Loucy (cell line): ENCODE data around the gene NUDT16.

ENCODE experiments used
- EZH2phosphoT487 ChIP-seq: fragments of 200-600 bp; IDR thresholded peaks from 2 replicates; pipeline ENCODE4 v1.6.1; 2018; ENCODE audit warnings: antibody characterized with exemption, mild to moderate bottlenecking, moderate library complexity, borderline replicate concordance
- TF ChIP-seq, protein P1 (sequence below): fragments of 200-600 bp; sonication (generic); conservative IDR thresholded peaks from 2 replicates; pipeline ENCODE4 v1.5.1; 2014; ENCODE audit warnings: mild to moderate bottlenecking, antibody characterized with exemption, low read length

DNA sequence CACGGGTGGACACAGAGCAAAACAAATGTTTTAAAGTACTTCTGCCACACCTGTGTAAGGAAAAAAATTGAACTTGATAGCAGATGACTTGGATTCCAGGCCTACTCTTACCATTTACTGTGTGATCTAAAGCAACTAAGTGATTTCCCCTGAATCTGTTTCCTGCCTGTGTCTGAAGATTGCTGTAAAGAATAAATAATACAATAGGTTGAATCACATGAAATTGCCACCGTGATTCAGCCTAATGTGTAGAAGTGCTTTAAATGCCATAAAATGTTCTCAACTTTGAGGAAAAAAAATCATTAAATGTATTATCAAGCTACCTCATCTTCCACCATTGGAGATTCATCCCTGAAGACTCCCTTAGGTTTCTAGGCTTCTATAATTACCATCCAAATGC is 27.6 kb upstream of the NUDT16 start:
- TF ChIP-seq, protein P1, sequence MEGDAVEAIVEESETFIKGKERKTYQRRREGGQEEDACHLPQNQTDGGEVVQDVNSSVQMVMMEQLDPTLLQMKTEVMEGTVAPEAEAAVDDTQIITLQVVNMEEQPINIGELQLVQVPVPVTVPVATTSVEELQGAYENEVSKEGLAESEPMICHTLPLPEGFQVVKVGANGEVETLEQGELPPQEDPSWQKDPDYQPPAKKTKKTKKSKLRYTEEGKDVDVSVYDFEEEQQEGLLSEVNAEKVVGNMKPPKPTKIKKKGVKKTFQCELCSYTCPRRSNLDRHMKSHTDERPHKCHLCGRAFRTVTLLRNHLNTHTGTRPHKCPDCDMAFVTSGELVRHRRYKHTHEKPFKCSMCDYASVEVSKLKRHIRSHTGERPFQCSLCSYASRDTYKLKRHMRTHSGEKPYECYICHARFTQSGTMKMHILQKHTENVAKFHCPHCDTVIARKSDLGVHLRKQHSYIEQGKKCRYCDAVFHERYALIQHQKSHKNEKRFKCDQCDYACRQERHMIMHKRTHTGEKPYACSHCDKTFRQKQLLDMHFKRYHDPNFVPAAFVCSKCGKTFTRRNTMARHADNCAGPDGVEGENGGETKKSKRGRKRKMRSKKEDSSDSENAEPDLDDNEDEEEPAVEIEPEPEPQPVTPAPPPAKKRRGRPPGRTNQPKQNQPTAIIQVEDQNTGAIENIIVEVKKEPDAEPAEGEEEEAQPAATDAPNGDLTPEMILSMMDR = no peak
- no peak for TF ChIP-seq EZH2phosphoT487
